ENCODE results near the gene BRD4.

The BRD4 gene

GRCh38 chr19:15316498-15316897 is 15.8 kb downstream of the BRD4 start:
- DNase-seq (ENCODE audit: low read depth in 4 of 4, low spot score in 1 of 4), result no peak

- no peak for DNase-seq (ENCODE audit: low read depth in 4 of 4, low spot score in 1 of 4)
These were observed 17.2 kb downstream of the BRD4 start for GRCh38 chr19:15315101-15315500.

- DNase-seq (ENCODE audit: low read depth in 4 of 4, low spot score in 1 of 4), result no peak
These were observed 18.6 kb downstream of the BRD4 start for GRCh38 chr19:15313649-15314279.

DNA sequence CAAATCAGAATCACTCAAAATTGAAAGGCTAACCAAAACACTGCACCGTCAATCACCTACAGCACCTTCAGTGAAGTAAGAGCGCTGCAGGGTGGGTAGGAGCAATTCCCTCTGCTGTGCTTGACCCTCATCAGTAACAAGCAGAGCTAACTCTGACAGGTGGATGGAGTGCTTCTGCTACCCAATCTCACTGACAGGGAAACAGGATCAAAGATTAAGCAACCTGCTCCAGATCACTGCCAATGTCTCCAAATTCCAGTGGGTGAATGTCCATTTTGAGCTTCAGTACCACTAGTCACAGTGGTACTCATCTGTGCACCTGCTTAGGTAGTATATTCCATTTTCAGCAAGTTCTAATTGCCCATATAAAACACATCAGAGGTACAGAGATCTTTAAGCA is 25.2 kb downstream of the BRD4 start:
- DNase-seq (ENCODE audit: low read depth in 4 of 4, low spot score in 1 of 4), result no peak

- DNase-seq (ENCODE audit: low read depth in 4 of 4, low spot score in 1 of 4), result no peak
These were observed 26.6 kb downstream of the BRD4 start for GRCh38 chr19:15305582-15306334.

DNA sequence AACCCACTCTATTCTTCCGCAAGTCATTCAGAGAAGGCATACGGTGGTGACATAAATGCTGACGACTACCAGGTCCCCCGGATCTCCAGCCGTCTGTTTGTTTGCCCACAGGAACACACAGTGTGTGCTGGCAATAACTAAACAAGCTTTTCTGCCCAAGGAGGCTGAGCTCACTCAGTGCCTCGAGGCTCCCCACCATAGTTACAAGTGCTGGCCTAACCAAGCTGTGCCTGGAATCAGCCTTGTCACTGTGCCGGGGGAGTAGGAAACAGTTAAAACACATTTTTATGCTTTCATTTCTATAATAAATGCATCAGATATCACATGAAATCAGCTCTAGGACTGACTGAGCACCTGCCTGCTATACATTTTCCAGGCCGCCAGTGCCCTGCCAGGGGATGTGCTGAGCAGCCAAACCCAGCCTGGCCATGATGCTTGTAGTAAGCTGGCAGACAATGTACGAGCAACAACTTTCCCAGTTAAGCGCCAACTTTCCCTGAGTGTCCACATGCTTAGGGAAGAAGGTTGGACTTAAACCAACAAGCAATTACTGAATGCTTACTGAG is 28.1 kb downstream of the BRD4 start:
- DNase-seq (ENCODE audit: low read depth in 4 of 4, low spot score in 1 of 4), result peak in 1 of 4 experiments; percentile 19

- no peak for DNase-seq (ENCODE audit: low read depth in 4 of 4, low spot score in 1 of 4)
These were observed 29.1 kb downstream of the BRD4 start for GRCh38 chr19:15303105-15303780.

GRCh38 chr19:15300533-15301197 is 31.7 kb downstream of the BRD4 start:
- DNase-seq (ENCODE audit: low read depth in 4 of 4, low spot score in 1 of 4), result no peak

DNA sequence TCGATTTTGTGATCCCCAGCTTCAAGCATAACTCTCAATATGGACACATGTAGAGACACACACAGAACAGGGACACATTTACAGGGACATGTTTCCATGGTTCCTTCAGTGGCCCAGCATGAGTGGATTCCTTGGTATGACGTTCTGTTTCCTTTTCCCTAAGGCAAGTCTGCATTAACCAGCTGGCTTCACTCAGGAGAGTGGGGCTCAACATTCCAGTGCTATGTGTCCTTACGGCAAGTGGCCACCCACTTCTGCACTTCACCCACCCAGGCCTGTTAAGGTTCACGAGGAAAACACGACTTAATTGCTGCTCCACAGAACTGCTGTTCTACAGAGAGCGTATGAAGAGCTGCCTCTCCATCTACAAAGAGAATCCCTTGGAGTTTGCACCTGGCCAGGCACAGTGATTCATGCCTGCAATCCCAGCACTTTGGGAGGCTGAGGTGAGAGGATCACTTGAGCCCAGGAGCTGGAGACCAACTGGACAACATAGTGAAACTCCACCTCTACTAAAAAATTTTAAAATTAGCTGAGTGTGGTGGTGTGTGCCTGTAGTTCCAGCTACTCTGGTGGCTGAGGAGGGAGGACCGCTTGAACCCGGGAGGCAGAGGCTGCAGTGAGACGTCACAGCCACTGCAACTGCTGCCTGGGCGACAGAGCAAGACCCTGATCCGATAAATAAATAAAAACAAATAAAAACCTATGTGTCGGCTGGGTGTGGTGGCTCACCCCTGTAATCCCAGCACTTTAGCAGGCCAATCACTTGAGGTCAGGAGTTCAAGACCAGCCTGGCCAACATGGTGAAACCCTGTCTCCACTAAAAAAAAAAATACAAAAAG is 32.5 kb downstream of the BRD4 start:
- no peak for DNase-seq (ENCODE audit: low read depth in 4 of 4, low spot score in 1 of 4)

DNA sequence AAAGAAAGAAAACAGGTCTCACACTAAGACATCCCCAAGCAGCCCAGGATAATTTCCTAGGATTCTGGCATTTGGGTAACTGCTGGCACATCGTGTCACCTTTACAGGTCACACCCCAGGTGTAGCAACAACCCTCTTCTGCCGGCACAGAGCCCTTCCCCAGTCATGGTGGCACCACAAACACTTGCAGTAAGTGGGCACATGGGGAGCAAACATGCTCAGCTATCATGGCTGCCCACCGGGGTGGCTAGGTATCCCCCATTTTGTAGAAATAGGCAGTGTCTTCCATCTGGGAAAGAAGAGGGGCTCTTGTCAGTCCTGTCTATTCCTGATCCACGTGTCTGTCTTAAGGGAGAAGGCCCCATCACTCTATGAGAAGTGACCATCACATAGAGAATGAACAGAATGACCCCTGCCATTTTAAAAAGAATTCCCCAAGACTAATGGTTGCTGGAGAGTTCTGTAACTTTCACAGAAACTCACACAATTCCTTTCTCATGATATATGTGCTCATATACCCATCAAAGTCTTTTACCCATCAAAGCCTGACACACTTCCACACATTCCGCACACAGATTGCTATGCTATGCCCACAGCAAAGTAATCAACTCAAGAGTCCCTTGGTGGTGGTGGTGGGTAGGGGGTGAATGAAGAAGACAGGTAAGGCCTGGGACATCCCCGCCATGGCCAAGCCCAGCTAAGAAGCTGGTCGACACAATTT is 33.3 kb downstream of the BRD4 start:
- DNase-seq (ENCODE audit: low read depth in 4 of 4, low spot score in 1 of 4), result no peak

DNA sequence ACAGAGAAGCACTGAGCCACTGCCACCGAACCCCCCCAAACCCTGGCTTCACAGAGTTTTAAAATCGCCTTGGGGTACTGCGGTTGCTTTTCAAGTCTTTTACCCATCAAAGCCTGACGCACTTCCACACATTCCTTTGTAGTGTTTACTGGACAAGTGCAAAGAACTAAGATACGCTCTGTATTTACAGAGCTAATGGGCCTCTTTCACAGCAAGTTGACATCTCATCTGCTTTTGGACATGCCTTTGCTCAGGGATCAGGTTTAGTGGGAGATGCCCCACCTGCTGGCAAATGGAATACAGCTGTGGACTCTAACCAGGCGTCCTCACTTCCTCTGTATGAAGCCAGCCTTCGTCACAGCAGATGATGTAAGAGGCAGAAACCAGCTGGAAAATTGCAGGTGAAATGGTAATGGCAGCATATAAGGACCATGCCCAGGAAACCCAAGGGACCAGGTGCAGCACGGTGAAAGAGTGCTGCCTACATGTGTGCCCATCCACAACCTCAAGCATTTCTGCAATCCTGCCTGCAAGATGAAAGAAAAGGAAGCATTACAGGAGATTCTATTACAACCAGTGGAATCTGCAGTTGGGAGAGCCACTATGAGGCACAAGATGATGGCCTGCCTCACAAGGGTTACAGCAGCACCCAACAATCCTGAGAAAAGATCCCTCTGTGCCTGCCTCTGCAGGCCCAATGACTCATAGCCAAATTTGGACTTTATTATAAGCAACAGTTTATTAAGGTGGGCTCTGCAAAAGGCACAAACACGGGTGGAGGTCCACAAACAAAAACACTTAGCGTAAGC is 34.7 kb downstream of the BRD4 start:
- DNase-seq (ENCODE audit: low read depth in 4 of 4, low spot score in 1 of 4), result no peak

DNA sequence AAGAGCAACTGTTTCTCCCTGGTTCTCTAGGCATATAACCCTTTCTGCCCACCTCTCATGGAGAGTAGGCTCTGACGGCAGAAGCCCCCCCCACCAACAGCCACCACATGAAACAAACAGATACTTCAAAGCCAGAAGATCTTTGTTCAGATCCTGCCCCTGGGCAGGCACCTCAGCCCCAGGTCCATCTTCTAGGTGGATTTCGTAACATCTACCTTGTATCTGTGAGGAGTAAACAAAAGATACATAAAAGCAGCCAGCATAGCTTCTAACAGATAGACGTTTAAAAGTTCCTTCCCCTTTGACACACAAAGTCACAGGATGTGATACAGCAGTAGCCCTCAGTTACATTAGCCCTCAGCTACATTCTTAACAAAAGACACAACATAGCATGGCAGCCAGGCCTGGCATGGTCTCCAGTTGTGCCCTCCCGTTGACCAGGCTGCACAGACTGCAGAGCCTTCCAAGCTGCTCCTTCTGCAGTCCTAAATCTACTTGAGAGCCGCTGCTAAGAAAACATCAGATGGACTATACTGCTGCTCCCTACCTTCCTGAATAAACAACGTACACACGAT is 35.4 kb downstream of the BRD4 start:
- DNase-seq (ENCODE audit: low read depth in 4 of 4, low spot score in 1 of 4), result no peak

DNA sequence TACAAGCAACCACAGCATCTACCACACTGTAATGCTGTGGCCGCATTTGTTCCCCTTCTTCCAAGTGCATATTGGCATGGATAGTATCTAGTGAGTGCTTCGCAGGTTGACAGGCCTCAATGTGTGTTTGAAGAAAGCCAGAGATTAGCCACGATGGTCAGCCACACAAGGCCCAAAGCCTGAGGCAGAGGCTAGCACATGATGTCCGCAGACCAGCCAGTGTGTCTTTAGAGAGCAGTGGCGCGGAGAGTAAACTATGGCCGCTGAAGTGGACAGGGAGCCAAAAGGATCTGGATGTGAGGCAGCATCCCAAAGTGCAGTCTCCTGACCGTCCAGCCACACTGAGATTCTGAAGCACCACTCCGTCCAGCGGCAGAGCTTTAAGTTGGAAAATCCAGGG is 36.0 kb downstream of the BRD4 start:
- DNase-seq (ENCODE audit: low read depth in 4 of 4, low spot score in 1 of 4), result no peak

- DNase-seq (ENCODE audit: low read depth in 4 of 4, low spot score in 1 of 4), result no peak
These were observed 37.8 kb downstream of the BRD4 start for GRCh38 chr19:15294561-15294990.

GRCh38 chr19:15293781-15294491 is 38.4 kb downstream of the BRD4 start:
- DNase-seq (ENCODE audit: low read depth in 4 of 4, low spot score in 1 of 4), result no peak

DNA sequence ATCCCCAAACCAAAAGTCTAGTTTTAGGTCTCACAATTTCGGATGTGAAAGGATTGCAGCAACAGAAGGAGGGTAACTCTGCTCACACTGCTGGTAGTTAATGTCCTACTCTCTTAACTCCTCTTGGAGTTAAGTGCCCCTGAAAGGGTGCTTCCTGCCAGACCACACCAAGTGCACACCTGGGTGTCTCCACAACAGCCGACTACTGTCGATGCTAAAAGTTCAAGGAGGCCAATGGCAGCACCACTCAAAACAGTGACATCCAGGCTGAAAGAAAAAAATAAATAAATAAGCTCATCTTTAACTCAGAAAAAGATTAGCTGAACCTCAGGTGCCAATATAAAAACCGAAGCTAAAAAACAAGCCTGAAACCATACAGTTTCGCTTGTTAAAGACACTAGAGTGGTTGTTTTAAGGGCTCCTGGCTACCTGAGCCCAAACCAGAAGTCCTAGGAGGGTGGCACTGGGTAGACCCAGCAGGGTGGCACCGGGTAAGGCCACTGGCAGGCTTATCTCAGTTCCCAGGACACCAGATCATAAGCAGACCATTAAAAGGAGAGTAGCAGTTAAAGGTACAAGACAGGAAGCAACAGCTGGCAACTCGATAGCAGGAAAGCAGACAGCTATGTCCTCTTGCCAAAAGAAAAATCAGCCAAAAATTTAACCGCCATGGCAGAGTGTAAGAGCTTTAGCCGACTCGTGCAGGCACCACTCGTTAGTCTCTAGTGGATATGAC is 39.3 kb downstream of the BRD4 start:
- DNase-seq (ENCODE audit: low read depth in 4 of 4, low spot score in 1 of 4), result no peak

DNA sequence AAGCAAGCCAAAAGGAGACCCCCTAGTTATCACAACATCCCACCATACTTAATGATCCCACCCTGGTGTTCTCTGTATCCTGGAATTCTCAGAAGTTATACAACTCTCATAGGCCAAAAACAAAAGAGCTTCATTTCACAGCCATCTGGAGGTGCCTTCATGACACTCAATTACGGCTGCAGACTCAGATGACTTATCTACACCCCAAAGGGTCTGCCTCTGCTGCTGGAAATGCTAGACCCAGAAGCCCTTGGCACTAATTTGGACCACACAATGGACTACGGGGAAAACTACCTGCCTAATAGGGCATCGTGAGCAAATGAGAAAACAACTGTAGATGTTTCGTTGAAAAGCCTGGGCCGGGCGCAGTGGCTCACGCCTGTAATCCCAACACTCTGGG is 40.2 kb downstream of the BRD4 start:
- no peak for DNase-seq (ENCODE audit: low read depth in 4 of 4, low spot score in 1 of 4)

Measured in stimulated activated CD4-positive, alpha-beta T cell treated with anti-CD3 and anti-CD28 coated beads, Interleukin-1b, Interleukin-23, amount 100 ng/mL, for 24 hours (primary cell).